GM19452 (cell line): Measurements from ENCODE around the gene SLC24A3.
A peak's percentile ranks its signal among the peaks of the same experiment; 100 is the strongest.
"Not testable (repeated sequence)": the region's sequence is repeated elsewhere in the genome, so short reads cannot be mapped to it uniquely, and the experiment has no call there.

Experiments
- ATAC-seq: cut with Tn5 transposase; IDR thresholded peaks from one replicate; pipeline ENCODE4 v1.9.1; 2021; ENCODE audit not compliant: unreplicated experiment

Gene SLC24A3

DNA sequence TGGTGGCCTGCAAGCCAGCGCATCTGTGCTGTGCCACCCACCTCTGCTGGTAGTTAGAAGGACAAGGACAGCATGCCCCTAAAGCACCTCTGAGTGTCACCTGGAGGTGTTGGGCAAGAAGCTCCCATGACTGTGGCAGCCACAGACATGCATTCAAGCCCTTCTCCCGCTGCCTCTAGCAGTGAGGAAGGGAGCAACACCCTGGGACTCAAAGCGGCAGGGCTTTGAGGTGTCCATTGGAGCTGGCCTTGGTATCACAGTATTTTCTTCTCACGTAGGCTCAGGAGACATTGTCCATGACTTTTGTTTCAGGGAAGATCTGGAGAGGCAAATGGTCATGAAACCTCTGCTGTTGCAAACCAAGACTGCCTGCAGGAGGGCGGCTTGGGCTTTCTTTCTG lies 404.8 kb downstream of the SLC24A3 start:
- no peak for ATAC-seq

DNA sequence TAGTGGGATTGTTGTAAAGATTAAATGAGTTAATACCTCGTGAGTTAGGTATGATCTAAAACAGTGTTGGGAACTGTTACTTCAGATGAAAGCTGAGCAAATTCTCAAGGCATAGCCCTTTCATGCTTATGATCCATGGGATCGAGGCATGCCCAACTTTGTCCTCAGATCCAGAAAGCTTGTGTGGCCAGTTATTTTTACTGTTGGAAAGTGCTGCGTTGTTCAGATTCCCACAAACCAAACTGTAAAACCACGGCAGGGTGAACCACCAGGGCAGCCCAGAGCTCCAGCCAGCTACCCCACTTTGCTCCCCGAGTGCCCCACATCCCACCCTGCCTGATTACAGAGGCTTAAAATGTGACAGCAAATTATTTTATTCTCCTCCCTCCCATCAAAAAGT lies 406.3 kb downstream of the SLC24A3 start:
- ATAC-seq = no peak

DNA sequence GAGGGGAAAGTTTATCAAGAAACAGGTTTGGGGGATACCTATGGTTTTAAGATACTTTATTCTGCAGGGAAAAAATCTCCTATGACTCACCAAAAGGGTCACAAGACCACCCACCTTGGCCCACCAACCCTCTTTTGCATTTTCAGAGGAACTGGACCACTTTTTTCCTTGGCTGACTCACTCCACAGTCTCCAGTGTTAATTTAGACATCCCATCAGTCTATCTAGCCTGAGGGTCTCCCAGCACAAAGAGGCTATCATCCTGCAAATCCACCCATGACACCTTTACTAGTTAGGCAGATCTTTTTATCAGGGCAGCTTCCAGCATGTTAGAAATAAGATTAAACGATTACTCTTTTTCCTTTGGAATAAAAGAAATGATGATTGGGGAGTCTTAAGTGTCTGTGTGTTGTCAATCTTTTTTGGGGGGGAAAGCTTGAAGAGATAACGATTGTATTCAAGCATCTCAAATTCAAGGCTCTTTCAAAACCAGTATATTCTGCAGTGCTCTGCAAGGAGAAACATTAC lies 407.5 kb downstream of the SLC24A3 start:
- ATAC-seq = no peak

DNA sequence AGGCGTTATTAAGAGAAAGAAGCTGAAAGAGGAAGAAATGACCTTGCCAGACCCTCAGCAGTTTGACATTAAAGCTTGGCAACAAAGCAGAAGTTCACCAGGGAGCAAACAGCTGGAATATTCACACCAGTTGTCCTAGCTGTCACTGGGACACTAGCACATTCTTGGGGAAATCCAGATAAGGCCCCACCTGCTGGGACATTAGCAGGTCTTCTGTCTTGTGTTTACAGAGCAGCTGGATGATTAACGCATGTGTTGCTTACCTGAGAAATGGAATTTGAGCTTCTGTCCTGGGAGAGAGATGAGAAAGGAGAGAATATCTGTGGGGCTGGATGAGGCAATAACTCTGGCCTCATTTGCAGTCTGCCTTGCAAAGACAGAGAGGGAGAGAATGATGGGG lies 408.0 kb downstream of the SLC24A3 start:
- no peak for ATAC-seq

DNA sequence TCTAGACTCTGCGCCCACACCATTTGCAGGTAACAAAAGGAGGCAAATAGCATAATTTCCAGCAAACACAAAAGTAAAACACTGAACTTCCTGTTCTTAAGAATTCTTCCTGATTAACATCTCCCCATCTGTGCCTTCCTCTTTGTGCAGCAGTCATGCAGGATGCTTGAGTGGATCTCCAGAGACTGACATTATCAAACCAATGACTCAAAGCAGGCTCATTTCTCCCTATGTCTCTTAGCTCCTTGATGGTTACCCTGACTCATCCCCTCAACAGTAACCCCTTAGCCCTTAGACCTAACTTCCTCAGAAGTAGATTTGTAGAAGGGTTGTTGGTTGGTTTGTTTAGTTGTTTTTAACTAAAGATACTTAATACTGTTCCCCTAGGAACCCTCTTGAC lies 408.6 kb downstream of the SLC24A3 start:
- ATAC-seq = no peak

DNA sequence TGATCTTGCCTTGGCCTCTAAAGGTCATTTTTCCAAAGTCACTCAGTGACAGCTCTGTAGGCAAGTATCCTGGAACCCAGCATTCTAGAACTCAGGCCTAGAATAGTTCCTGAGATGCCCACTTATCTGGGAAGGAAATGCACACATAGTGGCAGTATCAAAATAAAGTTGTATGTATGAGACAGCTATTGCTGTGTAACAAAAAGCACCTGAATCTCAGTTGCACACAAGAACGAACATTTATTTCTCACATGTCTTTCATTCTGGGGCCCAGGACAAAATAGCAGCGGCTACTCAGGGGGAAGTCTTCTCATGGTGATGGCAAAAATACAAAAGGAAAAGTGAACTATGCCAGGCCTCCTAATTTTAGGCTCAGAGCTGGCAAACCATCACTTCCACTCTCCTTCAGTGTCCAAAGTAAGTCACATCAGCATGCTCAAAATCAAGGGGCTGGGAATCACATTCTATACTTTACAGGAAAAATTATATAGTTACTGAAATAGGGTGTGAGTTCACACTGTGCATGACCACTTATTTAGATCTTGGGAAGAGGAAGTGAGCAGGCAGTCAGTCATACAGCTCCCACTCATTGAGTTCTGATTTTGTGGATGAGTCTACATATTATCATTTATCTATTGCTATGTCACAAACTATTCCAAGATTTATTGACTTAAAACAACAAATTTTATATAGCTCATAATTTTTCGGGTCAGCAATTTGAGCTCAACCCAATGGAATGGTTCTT lies 412.0 kb downstream of the SLC24A3 start:
- no peak for ATAC-seq

DNA sequence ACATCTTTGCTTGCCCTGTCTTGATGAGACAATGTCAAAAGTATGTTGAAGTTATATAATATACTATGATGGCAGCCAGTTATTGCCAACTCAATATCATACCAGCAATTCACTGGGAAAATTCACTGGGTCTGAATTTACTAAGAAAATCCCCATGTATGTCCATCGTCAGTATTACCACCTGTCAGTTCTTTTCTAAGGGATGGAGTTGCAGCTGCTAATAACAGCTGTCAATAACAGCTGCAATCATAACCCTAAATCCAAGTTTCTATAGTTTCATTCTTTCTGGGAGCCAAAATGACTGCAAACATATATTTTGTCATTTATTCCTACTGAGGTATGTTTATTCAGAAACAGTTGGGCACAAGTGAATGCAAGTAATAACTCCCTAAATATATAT lies 413.0 kb downstream of the SLC24A3 start:
- no peak for ATAC-seq

DNA sequence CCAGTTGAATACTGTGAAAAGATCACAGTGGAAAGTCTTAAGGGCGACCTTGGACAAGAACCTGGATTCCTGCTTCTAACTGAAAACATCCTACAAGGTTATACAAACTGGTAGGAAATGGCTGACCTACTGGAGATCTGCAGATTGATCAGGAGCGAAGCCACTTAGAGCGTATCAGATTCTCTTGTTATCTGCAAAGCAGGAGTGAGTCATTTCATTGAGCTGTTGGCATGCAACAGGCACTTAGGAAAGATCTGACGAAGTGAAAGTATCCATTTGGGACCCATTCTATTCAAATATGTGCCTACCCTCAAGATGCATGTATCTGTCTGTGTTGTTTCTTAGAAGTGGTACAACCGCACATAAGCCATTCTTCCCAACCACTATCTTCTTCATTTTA lies 414.5 kb downstream of the SLC24A3 start:
- no peak for ATAC-seq

DNA sequence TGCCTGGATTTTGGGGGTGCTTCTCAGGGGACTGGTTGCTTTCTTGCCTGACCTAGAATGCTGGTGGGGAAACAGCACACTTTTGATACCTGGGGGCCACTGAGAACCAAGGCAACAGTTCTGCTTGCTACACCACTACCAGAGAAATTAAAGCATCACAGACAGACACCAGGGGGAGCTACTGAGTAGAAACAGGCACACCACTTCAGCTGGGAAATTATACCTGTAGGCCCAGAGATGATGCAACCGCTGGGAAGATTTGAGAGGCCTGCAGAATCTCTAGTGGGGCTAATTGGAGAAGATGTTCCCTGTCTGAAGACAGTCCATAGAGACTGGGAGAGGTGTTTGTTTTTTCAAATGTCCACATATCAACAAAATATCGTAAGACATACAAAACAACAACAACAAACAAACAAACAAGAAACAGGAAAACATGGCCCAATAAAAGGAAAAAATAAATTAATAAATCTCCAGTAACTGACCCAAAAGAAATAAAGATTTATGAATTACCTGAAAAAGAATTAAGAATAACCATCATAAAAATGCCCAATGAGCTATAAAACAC lies 416.2 kb downstream of the SLC24A3 start:
- no peak for ATAC-seq

DNA sequence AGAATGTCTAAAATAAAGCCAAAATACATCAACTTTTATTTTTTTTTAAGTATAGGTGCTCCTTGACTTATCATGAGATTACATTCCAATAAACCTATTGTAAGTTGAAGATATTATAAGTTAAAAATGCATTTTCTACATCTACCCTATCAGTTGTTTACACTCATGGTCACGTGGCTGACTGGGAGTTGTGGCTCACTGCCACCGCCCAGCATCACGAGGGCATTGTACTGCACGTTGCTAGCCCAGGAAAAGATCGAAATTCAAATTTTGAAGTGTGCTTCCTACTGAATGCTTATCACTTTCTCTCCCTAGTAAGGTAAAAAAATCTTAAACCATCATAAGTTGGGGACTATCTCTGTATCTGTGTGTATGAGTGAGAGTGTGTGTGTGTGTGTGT lies 419.0 kb downstream of the SLC24A3 start:
- no peak for ATAC-seq

DNA sequence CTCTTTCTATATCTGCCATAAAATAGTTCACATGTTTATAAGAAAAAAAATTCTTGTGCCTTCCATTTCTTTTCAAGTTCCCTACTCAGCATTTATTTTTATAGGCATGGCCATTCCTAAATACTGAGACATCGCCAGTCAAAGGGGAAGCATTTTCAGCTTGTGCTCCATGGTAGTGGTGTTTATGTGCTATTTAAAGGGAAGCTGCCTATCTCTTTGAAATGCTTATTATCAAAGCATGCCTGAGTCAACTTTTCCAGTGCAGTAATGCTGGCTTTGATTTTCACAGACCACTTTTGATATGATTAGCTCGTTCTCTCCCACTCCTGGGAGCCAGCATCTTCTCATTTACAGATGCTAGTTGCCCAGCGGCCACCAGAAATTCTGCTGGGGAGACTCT lies 421.5 kb downstream of the SLC24A3 start:
- ATAC-seq = no peak

DNA sequence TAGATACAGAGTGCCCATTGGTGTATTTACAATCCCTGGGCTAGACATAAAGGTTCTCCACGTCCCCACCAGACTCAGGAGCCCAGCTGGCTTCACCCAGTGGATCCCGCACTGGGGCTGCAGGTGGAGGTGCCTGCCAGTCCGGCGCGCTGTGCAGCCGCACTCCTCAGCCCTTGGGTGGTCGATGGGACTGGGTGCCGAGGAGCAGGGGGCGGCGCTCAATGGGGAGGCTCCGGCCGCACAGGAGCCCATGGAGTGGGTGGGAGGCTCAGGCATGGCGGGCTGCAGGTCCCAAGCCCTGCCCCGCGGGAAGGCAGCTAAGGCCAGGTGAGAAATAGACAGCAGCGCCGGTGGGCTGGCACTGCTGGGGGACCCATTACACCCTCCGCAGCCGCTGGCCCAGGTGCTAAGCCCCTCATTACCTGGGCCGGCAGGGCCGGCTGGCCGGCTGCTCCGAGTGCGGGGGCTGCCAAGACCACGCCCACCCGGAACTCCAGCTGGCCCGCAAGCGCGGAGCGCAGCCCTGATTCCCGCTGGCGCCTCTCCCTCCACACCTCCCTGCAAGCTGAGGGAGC lies 427.1 kb downstream of the SLC24A3 start:
- not testable (repeated sequence) for ATAC-seq

DNA sequence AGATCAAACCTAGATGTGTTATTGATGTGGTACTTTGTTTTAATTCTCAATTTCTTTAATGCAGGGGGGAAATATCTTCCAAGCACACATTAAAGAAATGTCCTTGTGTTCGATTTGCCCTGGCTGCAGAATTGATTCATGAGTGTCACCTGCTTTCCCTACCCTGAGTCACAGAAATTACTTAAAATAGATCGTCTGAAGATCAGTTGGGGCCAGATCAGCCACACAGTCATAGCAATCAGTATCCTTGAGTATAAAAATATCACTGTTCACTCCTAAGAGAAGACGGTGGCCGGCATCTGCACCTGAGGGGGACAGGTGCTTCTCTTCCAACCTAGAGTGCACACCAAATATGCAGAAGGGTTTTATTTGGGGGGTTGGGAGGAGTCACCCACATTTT lies 430.4 kb downstream of the SLC24A3 start:
- no peak for ATAC-seq

DNA sequence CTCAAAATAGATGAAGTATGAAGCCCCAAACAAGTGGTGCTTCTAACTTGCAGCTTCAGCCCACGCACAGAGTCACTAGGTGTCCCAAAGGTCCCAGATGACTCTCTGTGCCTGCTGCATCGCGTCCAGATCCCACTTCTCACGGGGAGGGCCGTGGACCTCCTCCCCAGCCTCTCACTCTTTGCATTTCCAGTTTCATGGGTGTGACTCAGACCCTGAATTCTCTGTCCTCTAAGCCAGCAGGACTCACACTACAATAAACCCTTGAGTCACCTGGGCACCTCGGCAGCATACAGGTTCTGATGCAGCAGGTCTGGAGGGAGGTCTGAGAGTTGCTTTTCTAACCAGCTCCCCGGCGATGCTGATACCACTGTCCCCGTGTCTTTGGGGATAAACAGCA lies 431.6 kb downstream of the SLC24A3 start:
- no peak for ATAC-seq

DNA sequence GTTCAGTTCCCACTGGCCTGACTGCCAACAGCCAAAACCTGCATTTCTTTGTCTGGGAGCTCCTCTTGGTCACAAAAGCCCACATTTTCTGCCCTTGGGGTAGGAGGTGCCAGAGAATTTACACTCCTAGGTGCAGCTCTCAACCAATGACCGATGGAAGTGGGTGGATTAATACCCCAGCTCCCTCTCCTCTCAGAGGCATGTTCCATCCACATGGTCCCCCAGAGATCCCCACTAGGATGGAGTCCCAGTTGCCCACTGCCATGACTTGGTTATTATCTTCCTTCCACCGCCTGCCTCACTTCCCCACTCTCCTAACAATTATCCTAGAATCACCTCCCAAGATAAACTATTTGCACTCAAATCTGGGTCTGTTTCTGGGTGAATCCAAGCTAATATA lies 434.5 kb downstream of the SLC24A3 start:
- no peak for ATAC-seq

DNA sequence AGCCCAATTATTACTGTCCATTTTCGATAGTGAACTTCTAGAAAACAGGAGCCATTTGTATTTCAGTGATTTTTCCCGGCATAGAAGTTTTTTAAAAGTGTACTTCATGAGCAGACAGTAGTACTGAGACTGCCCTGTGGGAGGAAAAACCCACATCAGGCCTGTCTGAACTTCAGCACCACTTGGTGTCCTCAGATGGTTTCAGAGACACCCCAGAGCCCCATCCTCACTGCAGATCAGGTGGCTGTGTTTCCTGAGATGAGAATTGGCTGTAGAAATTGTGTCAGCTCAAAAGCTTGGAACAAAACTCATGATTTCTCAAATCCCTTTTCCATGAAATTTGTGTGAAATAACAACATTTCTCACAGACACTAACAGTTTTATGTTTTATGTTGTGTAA lies 435.6 kb downstream of the SLC24A3 start:
- ATAC-seq = no peak

DNA sequence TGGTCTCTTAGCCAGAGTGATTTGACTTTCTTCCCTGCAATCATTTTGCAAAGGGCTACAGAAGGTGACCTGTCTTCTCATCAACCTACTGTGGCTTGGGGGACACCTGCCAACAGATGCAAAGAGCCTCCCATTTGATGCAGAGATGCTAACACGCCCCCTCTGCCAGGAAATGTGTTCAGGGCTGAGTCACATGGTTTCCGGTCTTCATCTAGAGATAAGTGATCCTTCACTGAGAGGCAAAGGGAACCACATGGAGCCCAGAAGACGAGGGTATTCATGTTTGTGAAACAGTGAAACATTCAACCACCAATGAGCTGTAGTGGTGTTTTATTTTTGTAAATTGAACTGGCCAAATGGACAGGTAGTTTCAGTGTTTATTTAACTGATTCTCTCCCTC lies 436.6 kb downstream of the SLC24A3 start:
- ATAC-seq = no peak

DNA sequence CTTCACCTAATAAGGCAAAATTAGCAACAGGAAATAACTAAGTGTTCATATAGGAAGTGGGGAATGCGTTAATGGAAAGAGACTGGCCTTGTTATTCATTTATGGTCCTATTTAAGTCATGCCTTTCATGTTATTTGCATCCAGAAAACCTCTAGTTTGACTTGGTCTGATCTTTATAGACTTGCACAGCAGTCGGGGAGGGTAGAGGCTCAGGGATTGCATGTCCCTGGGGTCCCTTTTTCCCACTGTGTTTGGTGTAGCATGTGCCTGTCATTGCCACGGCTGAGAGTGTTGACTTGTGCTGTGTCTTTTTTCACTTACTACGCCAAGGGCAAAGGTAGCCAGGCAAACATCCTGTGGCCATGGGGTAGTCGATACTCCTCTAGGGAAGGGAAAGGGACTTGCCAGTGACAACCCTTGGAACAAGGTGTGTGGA lies 440.2 kb downstream of the SLC24A3 start:
- ATAC-seq = peak; percentile 73

DNA sequence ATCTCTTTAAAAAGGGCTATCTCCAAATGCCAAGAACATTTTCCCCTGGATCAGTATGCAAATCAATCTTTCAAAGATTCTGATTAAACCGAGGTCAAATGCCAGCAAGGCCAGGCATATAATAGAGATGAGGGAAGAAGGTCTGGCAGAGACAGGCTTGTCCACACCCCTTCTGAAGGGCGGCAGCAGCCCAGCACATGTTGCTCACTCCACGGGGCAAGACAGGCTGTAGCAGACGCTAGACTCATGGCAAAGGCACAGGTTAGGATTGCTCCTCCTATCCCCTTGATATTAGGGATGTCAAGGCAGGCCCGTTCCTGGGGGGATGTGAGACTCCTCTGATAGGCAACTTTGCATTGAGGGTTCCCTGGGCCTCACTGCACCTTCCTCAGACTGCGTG lies 440.9 kb downstream of the SLC24A3 start:
- ATAC-seq = no peak

DNA sequence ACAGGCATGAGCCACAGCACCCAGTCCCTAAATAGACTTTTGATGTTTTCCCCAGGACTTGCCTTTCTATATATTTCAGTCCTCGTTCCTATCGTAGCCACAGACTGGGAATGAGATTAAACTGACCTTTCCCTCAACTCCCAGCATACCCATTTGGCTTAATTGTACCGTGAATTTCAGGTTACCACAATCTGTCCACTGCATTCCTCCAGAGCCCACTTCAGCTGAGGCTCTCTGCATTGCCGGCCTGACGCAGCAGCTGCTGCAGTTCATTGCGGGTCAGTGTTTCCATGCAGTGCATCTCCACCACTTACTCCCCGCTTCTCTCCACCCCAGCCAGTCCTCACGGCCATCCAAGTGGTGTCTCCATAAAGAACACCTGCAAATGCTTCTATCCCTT lies 442.5 kb downstream of the SLC24A3 start:
- ATAC-seq = no peak

DNA sequence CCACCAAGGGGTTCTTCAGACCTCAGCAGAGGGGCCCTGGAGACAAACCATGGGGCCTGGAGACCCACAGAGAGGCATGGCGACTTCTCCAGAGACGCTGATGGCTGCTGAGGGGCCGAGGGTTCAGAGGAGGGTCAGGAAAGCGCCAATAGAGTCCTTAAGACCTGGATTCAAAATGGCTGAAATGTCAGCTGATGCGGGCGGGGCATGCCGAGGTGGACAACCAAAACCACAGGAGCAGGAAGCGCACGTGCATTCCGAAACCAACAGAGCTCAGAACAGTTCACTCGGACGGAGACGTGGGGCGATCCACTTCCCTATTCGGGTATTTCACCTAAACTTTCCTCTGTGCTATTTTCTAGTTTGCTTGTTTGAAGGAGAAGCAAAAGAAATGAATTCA lies 445.7 kb downstream of the SLC24A3 start:
- ATAC-seq = peak; percentile 69

DNA sequence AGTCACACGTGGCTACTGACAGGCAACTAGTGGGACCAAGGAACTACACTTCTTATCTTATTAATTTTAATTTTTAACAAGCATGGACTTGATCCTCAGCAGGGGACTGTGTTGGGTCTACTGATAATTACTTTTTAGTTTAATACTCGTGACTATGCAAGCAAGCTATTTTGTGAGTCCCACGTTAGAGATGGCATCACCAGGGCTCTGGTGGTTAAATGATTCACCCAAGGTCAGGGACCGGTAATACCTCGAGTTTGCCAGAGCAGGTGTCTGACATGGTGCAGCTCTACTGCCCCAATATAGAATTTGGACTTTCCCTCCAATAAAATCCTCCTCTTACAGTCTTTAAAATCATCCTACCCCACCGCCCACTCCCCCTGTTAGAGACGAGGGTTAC lies 447.0 kb downstream of the SLC24A3 start:
- ATAC-seq = no peak
